MCF 10A (cell line): ENCODE results near the gene WDR5. TPM values are rescaled to one million over a fixed set of nuclear protein-coding genes. Genes with fewer than 3 reads are reported as not detected.
A peak's percentile ranks its signal among the peaks of the same experiment; 100 is the strongest.

ENCODE experiments used
- BruUV-seq: library from RNA; stranded (reverse); fragments of 400-500 nt; replicated peaks from 2 replicates; lab custom pipeline; 2021; lab: Mats Ljungman, UMichigan
- CTCF ChIA-PET: fragments of 300-600 bp; sonication (Branson Sonifier 250); formaldehyde crosslinking; extraction: SDS; loops from one replicate; lab custom pipeline; 2021; ENCODE audit warnings: antibody characterized with exemption, inconsistent platforms; lab: Yijun Ruan, JAX
- POLR2A ChIA-PET: fragments of 300-600, 350-650 bp; sonication (Branson Sonifier 250); formaldehyde crosslinking; extraction: SDS; loops from one replicate; lab custom pipeline; 2020; ENCODE audit warnings: antibody characterized with exemption, inconsistent platforms; lab: Yijun Ruan, JAX
- DNase-seq: peaks from one replicate; pipeline ENCODE4 v3.0.0-alpha.2; 2018; ENCODE audit not compliant: unreplicated experiment
- H3K27ac Mint-ChIP-seq: one replicate; pipeline ENCODE4 v1.8.0; 2022; ENCODE audit warnings: mild to moderate bottlenecking, low read depth, mixed read lengths; ENCODE audit not compliant: unreplicated experiment
- H3K27me3 Mint-ChIP-seq: one replicate; pipeline ENCODE4 v1.8.0; 2022; ENCODE audit warnings: mixed read lengths; ENCODE audit not compliant: insufficient read depth, unreplicated experiment
- H3K36me3 Mint-ChIP-seq: one replicate; pipeline ENCODE4 v1.8.0; 2022; ENCODE audit warnings: mild to moderate bottlenecking, moderate library complexity, mixed read lengths; ENCODE audit not compliant: insufficient read depth, unreplicated experiment
- H3K4me1 Mint-ChIP-seq: one replicate; pipeline ENCODE4 v1.8.0; 2022; ENCODE audit warnings: mixed read lengths; ENCODE audit not compliant: insufficient read depth, unreplicated experiment
- H3K4me3 Mint-ChIP-seq: one replicate; pipeline ENCODE4 v1.8.0; 2022; ENCODE audit warnings: mild to moderate bottlenecking, moderate library complexity, mixed read lengths; ENCODE audit not compliant: unreplicated experiment
- H3K9me3 Mint-ChIP-seq: one replicate; pipeline ENCODE4 v1.8.0; 2022; ENCODE audit warnings: mixed read lengths; ENCODE audit not compliant: unreplicated experiment
- CTCF ChIP-seq: fragments of 200-600 bp; IDR thresholded peaks from one replicate; pipeline ENCODE4 v1.8.0; 2022; ENCODE audit warnings: antibody characterized with exemption, mild to moderate bottlenecking; ENCODE audit not compliant: unreplicated experiment
- intact Hi-C: fragments of 100-400 bp; cut with micrococcal nuclease; formaldehyde crosslinking; loops from 2 replicates; pipeline ENCODE4 v1.14.1; 2022
- total RNA-seq: library from RNA; stranded (reverse); gene quantifications from 2 replicates; pipeline ENCODE4 v1.2.3, GENCODE V29; 2022

The WDR5 gene
- total RNA-seq, 1 experiment from 2014 or later: 43.8 TPM

GRCh38 chr9:134161647-134162046 lies 25.8 kb downstream of the WDR5 start:
- Mint-ChIP-seq H3K4me3 (no peak overlapping the region), H3K4me1 (no peaks in the 10 kb centered on the region), H3K27ac (no peak overlapping the region), H3K9me3 (no peaks in the 10 kb centered on the region), H3K36me3 (peaks cover 13% of the 10 kb centered on the region), H3K27me3 (no peaks in the 10 kb centered on the region)
- TF ChIP-seq CTCF: no peak
- CTCF ChIA-PET: interaction anchor here (0.8 kb wide), 1 partner anchor 281 kb away, joined by 4 read pairs; no protein-coding TSS in a partner anchor
- POLR2A ChIA-PET: no interaction called here
- no TSS peak for BruUV-seq
- no peak for DNase-seq
- intact Hi-C loops: no loop called here

GRCh38 chr9:134162212-134162775 lies 26.4 kb downstream of the WDR5 start:
- TF ChIP-seq CTCF: no peak
- Mint-ChIP-seq H3K36me3 (peaks cover 13% of the 10 kb centered on the region), H3K27me3 (no peaks in the 10 kb centered on the region), H3K9me3 (no peaks in the 10 kb centered on the region), H3K27ac (no peak overlapping the region), H3K4me1 (peaks cover 1% of the 10 kb centered on the region), H3K4me3 (no peak overlapping the region)
- intact Hi-C loops: no loop called here
- no peak for DNase-seq
- CTCF ChIA-PET: interaction anchor here (0.6 to 0.8 kb wide), 3 partner anchors 236 to 281 kb away, joined by 3 to 4 read pairs (median 3); no protein-coding TSS in a partner anchor
- POLR2A ChIA-PET: no interaction called here
- no TSS peak for BruUV-seq

- peaks cover 6% of the 10 kb centered on the region for H3K4me1 Mint-ChIP-seq
- no peaks in the 10 kb centered on the region for H3K27me3 Mint-ChIP-seq
- no peak overlapping the region for H3K4me3 Mint-ChIP-seq
- no peak overlapping the region for H3K27ac Mint-ChIP-seq
- ChIA-PET CTCF (interaction anchor here (0.6 to 0.7 kb wide), 2 partner anchors 235 to 281 kb away, joined by 3 read pairs; no protein-coding TSS in a partner anchor), POLR2A (interaction anchor here (1.1 to 2.6 kb wide), 2 partner anchors 27 to 162 kb away, joined by 5 to 13 read pairs; partner anchors contain the start of gene WDR5)
- intact Hi-C loops: no loop called here
- no peaks in the 10 kb centered on the region for H3K9me3 Mint-ChIP-seq
- H3K36me3 Mint-ChIP-seq: peaks cover 8% of the 10 kb centered on the region
- no peak for DNase-seq
- TF ChIP-seq CTCF: no peak
- no TSS peak for BruUV-seq
Observed at GRCh38 chr9:134162926-134163370, 27.1 kb downstream of the WDR5 start.

- no peak for DNase-seq
- Mint-ChIP-seq H3K4me1 (peaks cover 6% of the 10 kb centered on the region), H3K9me3 (no peaks in the 10 kb centered on the region), H3K4me3 (peak overlapping the region; percentile 25), H3K27me3 (no peaks in the 10 kb centered on the region), H3K36me3 (peaks cover 1% of the 10 kb centered on the region), H3K27ac (no peak overlapping the region)
- no peak for TF ChIP-seq CTCF
- ChIA-PET CTCF (interaction anchor here (1.5 kb wide), 1 partner anchor 285 kb away, joined by 4 read pairs; no protein-coding TSS in a partner anchor), POLR2A (interaction anchor here (1.0 to 2.6 kb wide), 13 partner anchors 11 to 279 kb away, joined by 3 to 13 read pairs (median 5); partner anchors contain the start of genes BRD3OS and WDR5)
- BruUV-seq: no TSS peak
- intact Hi-C loops: no loop called here
Observed at GRCh38 chr9:134163371-134164196, 27.7 kb downstream of the WDR5 start.
